ENCODE measurements around the gene INPP5K. TPM values are rescaled to one million over a fixed set of nuclear protein-coding genes. Genes with fewer than 3 reads are reported as not detected.
"Not testable (repeated sequence)": the region's sequence is repeated elsewhere in the genome, so short reads cannot be mapped to it uniquely, and the experiment has no call there.

Gene INPP5K
- total RNA-seq, 2 donors from 2014 or later, result 78.7 to 95.3 TPM

GRCh38 chr17:1452836-1453235 is 63.6 kb downstream of the INPP5K start:
- no peak for TF ChIP-seq CTCF (IDR thresholded peaks at IDR 0.05)
- DNase-seq (ENCODE audit: low spot score), result no peak
- H3K27ac ChIP-seq, result no peak overlapping the region
- H3K4me1 ChIP-seq (ENCODE audit: control insufficient read depth in 1 of 2, low read depth in 2 of 2), result peaks cover 21 to 53% of the 10 kb centered on the region in 2 donors
- no peak for ATAC-seq (ENCODE audit: insufficient number of reproducible peaks, low FRiP score, low read depth)
- no peaks in the 10 kb centered on the region for H3K9me3 ChIP-seq
- no peaks in the 10 kb centered on the region for H3K27me3 ChIP-seq (replicated peaks; ENCODE audit: insufficient read depth)
- no peak overlapping the region for H3K4me3 ChIP-seq
- H3K36me3 ChIP-seq, result no peaks in the 10 kb centered on the region

GRCh38 chr17:1450261-1450660 is 66.2 kb downstream of the INPP5K start:
- H3K27me3 ChIP-seq (replicated peaks; ENCODE audit: insufficient read depth); H3K27ac ChIP-seq; H3K36me3 ChIP-seq; DNase-seq (ENCODE audit: low spot score); H3K9me3 ChIP-seq; H3K4me3 ChIP-seq; ATAC-seq (ENCODE audit: insufficient number of reproducible peaks, low FRiP score, low read depth): not testable (repeated sequence)
- H3K4me1 ChIP-seq (ENCODE audit: control insufficient read depth in 1 of 2, low read depth in 2 of 2), result peaks cover 20 to 51% of the 10 kb centered on the region in 2 donors

- Histone ChIP-seq H3K27ac (no peak overlapping the region), H3K9me3 (no peaks in the 10 kb centered on the region), H3K4me3 (no peak overlapping the region), H3K4me1 (ENCODE audit: control insufficient read depth in 1 of 2, low read depth in 2 of 2) (peaks cover 15 to 46% of the 10 kb centered on the region in 2 donors), H3K36me3 (no peaks in the 10 kb centered on the region), H3K27me3 (replicated peaks; ENCODE audit: insufficient read depth) (no peaks in the 10 kb centered on the region)
- no peak for ATAC-seq (ENCODE audit: insufficient number of reproducible peaks, low FRiP score, low read depth)
- no peak for TF ChIP-seq CTCF (IDR thresholded peaks at IDR 0.05)
- no peak for DNase-seq (ENCODE audit: low spot score)
Measured at GRCh38 chr17:1449412-1449967, 66.9 kb downstream of the INPP5K start.

DNA sequence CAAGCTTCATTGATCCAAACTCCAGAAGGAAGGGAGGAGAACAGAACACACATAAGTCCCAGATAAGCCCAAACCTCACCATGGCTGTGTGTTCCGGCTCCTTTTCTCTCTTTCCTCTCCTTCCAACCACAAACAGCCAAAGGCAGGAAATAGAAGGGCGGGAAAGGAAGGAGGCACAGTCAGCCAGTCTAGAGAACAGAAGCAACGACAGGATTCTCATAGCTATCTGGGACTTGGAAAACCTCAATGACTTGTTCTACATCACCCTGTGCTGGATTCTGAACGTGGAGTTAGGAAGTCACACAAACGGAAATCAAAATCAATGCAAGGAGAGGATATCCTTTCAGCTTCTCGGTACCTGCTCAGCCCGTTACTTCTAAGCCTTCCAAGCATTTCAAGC is 69.4 kb downstream of the INPP5K start:
- peaks cover 6 to 22% of the 10 kb centered on the region in 2 donors for H3K4me1 ChIP-seq (ENCODE audit: control insufficient read depth in 1 of 2, low read depth in 2 of 2)
- no peaks in the 10 kb centered on the region for H3K9me3 ChIP-seq
- H3K27me3 ChIP-seq (replicated peaks; ENCODE audit: insufficient read depth), result no peaks in the 10 kb centered on the region
- DNase-seq (ENCODE audit: low spot score), result no peak
- no peaks in the 10 kb centered on the region for H3K36me3 ChIP-seq
- no peak overlapping the region for H3K27ac ChIP-seq
- H3K4me3 ChIP-seq, result no peak overlapping the region
- no peak for TF ChIP-seq CTCF (IDR thresholded peaks at IDR 0.05)
- no peak for ATAC-seq (ENCODE audit: insufficient number of reproducible peaks, low FRiP score, low read depth)

DNA sequence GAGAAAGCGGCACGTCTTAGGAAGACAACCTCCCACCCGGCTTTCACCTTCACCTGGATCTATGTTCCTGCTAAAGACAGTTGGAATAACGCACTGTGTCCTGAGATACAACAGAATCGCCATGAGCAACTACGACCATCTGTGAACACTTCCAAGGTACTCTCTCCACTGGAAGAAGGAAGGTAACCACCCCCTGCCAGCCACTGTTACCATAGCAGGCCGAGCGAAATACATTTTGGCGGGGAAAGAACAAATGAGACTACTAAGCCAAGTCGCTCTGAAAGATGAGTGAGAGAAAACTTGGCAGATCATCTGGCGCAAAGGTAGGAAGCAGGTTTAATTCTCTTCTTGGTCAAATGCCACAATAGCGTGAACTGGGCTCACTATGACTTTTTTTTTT is 70.2 kb downstream of the INPP5K start:
- Histone ChIP-seq H3K36me3 (no peaks in the 10 kb centered on the region), H3K27me3 (replicated peaks; ENCODE audit: insufficient read depth) (no peaks in the 10 kb centered on the region), H3K4me1 (ENCODE audit: control insufficient read depth in 1 of 2, low read depth in 2 of 2) (peaks cover 6 to 13% of the 10 kb centered on the region in 2 donors), H3K27ac (no peak overlapping the region), H3K9me3 (no peaks in the 10 kb centered on the region), H3K4me3 (no peak overlapping the region)
- DNase-seq (ENCODE audit: low spot score), result no peak
- TF ChIP-seq CTCF (IDR thresholded peaks at IDR 0.05), result no peak
- ATAC-seq (ENCODE audit: insufficient number of reproducible peaks, low FRiP score, low read depth), result no peak

DNA sequence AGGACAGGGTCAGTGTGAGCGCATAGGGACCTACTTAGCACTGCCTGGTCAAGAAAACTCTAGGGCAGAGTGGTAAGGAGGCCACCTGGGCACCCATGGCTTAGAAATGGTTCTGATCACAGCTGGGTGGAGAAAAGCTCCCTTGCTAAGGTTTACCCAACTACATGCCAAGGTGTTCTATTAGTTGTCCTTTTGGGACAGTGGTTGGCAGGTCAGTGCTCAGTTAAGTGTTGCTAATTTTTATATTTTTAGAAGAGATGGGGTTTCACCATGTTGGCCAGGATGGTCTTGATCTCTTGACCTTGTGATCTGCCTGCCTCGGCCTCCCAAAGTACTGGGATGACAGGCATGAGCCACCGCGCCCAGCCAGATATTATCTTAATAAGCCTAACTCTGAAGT is 70.7 kb downstream of the INPP5K start:
- not testable (repeated sequence) for DNase-seq (ENCODE audit: low spot score); ATAC-seq (ENCODE audit: insufficient number of reproducible peaks, low FRiP score, low read depth); H3K36me3 ChIP-seq; H3K9me3 ChIP-seq; H3K27me3 ChIP-seq (replicated peaks; ENCODE audit: insufficient read depth); H3K27ac ChIP-seq; H3K4me3 ChIP-seq
- peaks cover 6 to 11% of the 10 kb centered on the region in 2 donors for H3K4me1 ChIP-seq (ENCODE audit: control insufficient read depth in 1 of 2, low read depth in 2 of 2)

Other genes with a start within 250 kb of the INPP5K start
- not detected for gene BHLHA9, start 246.2 kb downstream of the INPP5K start, total RNA-seq
- gene TRARG1, start 236.9 kb downstream of the INPP5K start, total RNA-seq, result 10 to 100 TPM in 1 of 2 donors, 1 to 10 TPM in 1; 6.3 to 10.0 TPM
- gene YWHAE, start 116.4 kb downstream of the INPP5K start, total RNA-seq, result 100 to 1,000 TPM; 178 to 593 TPM
- gene CRK, start 60.4 kb downstream of the INPP5K start, total RNA-seq, result 10 to 100 TPM; 48.3 to 76.0 TPM
- 100 to 1,000 TPM; 160 to 226 TPM for gene MYO1C, start 23.9 kb downstream of the INPP5K start, total RNA-seq
- gene PITPNA, start 46.2 kb upstream of the INPP5K start, total RNA-seq, result 10 to 100 TPM; 33.8 to 39.4 TPM
- gene SLC43A2, start 112.2 kb upstream of the INPP5K start, total RNA-seq, result 10 to 100 TPM; 21.1 to 21.9 TPM
- gene SCARF1, start 129.1 kb upstream of the INPP5K start, total RNA-seq, result 10 to 100 TPM; 17.6 to 19.1 TPM
- gene RILP, start 133.3 kb upstream of the INPP5K start, total RNA-seq, result 10 to 100 TPM; 16.1 to 38.9 TPM
- 100 to 1,000 TPM; 184 to 186 TPM for gene PRPF8, start 168.3 kb upstream of the INPP5K start, total RNA-seq
- 1 to 10 TPM; 7.3 to 8.3 TPM for gene TLCD2, start 193.8 kb upstream of the INPP5K start, total RNA-seq
- gene WDR81, start 208.1 kb upstream of the INPP5K start, total RNA-seq, result 10 to 100 TPM; 32.7 to 41.8 TPM
- gene SERPINF2, start 226.3 kb upstream of the INPP5K start, total RNA-seq, result 1 to 10 TPM; 5.0 to 9.8 TPM
- 100 to 1,000 TPM; 385 to 608 TPM for gene SERPINF1, start 245.4 kb upstream of the INPP5K start, total RNA-seq